GM12878 (cell line): ENCODE data around the gene NKIRAS1.

ENCODE experiments used
- BCL11A ChIP-seq: IDR thresholded peaks from 2 replicates; pipeline ENCODE4 v1.6.1; 2011; ENCODE audit warnings: low read depth, low read length
- CREM ChIP-seq: IDR thresholded peaks from 2 replicates; pipeline ENCODE4 v1.6.1; 2014; ENCODE audit warnings: antibody characterized with exemption, low read depth
- NFXL1 ChIP-seq: fragments of 450-650 bp; IDR thresholded peaks from 2 replicates; pipeline ENCODE4 v1.6.1; 2017; ENCODE audit warnings: antibody characterized with exemption, mild to moderate bottlenecking, borderline replicate concordance
- RFX5 ChIP-seq: IDR thresholded peaks from 2 replicates; pipeline ENCODE4 v1.6.1; 2011; ENCODE audit warnings: low read depth, low read length, improper control_type of control experiment
- YY1 ChIP-seq: IDR thresholded peaks from 2 replicates; pipeline ENCODE4 v1.6.1; 2011; ENCODE audit warnings: low read depth, mild to moderate bottlenecking, low read length
- ZNF24 ChIP-seq: fragments of 450-650 bp; IDR thresholded peaks from 2 replicates; pipeline ENCODE4 v1.6.1; 2017; ENCODE audit warnings: antibody characterized with exemption, mild to moderate bottlenecking

DNA sequence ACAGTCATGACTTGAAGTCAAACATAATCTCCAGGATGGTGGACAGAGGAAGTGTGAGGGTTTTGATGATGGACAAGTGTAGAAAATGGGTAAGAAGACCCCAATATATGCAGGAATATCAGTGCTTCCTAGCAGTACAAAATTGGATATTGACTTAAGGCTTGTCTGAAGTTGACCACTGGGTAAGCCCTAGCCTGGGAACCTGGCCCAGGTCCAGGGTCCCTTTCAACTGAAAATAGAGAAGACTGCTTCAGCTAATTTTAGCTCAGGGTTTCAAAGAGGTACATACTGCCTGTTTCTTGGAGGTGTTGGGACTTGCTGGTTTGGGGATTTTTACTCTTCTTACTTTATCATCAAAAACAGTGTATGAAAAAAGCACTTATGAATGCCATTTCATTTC, 33.0 kb upstream of the NKIRAS1 start:
- TF ChIP-seq RFX5 (no peak), CREM (peak; percentile 0; the same call in 1 of the 2 replicates), YY1 (no peak), ZNF24 (no peak), NFXL1 (no peak), BCL11A (no peak)
